GM12873 (cell line): ENCODE measurements around the gene TTC31.

Experiments
- TF ChIP-seq, protein P1 (sequence below): IDR thresholded peaks from 2 replicates; pipeline ENCODE4 v1.5.1; 2012; ENCODE audit warnings: low read depth, mild to moderate bottlenecking, moderate library complexity, low read length, control low read depth; ENCODE audit not compliant: insufficient read depth; ENCODE audit errors: missing control alignments

The TTC31 gene

DNA sequence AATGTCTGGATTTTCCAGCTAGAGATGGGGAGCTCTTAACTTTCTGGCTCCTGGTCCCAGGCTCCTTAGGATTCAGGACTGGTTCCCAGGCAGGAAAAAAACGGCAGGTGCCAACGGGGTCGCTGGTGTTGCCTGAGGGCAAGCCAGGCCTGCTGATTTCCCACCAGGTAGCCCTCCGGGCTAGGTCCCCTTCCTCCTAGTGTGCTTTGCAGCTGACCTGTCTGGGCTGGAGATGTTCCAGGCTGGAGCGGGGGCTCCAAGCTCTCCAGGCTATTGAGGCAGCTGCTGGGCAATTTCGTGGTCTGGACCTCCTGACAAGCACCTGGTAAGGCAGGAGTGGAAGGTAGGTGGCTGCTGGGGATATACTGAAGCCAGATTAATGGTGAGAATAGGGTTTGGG, 8.4 kb upstream of the TTC31 start:
- TF ChIP-seq, protein P1, sequence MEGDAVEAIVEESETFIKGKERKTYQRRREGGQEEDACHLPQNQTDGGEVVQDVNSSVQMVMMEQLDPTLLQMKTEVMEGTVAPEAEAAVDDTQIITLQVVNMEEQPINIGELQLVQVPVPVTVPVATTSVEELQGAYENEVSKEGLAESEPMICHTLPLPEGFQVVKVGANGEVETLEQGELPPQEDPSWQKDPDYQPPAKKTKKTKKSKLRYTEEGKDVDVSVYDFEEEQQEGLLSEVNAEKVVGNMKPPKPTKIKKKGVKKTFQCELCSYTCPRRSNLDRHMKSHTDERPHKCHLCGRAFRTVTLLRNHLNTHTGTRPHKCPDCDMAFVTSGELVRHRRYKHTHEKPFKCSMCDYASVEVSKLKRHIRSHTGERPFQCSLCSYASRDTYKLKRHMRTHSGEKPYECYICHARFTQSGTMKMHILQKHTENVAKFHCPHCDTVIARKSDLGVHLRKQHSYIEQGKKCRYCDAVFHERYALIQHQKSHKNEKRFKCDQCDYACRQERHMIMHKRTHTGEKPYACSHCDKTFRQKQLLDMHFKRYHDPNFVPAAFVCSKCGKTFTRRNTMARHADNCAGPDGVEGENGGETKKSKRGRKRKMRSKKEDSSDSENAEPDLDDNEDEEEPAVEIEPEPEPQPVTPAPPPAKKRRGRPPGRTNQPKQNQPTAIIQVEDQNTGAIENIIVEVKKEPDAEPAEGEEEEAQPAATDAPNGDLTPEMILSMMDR, result no peak

DNA sequence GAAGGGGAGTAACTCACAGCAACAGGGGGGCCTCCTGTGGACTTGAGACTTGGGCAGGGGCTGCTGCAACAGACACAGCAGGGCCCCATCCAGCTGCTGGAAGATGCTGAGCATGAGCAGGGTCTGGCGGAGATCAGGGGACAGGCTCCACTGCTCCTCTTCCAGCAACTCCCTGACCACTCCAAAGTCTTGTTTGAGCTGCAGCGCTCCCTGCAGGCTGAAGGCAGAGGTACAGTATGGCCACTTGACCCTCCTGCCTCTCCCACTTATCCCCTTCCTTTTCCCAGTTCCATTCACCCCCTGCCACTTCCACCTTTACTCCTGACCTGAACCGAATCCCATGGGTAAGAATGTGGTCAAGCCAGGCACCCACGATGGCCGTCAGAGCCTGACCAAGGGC, 8.0 kb upstream of the TTC31 start:
- TF ChIP-seq, protein P1, result peak; percentile 63

DNA sequence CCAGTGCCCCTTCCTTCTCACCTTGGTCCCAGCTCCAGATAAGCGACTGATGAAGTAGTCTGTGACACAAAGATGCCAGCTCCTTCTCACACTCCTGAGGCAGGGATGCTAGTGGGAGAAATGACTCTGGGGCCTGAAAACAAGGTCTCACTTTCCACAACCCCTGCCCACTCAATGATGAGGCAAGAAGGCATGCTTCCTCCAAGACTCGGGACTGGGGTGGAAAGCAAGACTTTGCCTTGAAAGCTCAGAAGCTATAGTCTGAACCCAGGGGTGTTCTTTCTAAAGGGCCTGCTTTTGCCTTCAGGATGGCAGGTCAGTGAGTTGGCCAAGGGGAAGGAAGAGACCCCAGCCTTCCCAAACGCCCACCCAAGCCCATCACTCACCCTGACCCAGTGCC, 1.4 kb upstream of the TTC31 start:
- TF ChIP-seq, protein P1, result no peak

DNA sequence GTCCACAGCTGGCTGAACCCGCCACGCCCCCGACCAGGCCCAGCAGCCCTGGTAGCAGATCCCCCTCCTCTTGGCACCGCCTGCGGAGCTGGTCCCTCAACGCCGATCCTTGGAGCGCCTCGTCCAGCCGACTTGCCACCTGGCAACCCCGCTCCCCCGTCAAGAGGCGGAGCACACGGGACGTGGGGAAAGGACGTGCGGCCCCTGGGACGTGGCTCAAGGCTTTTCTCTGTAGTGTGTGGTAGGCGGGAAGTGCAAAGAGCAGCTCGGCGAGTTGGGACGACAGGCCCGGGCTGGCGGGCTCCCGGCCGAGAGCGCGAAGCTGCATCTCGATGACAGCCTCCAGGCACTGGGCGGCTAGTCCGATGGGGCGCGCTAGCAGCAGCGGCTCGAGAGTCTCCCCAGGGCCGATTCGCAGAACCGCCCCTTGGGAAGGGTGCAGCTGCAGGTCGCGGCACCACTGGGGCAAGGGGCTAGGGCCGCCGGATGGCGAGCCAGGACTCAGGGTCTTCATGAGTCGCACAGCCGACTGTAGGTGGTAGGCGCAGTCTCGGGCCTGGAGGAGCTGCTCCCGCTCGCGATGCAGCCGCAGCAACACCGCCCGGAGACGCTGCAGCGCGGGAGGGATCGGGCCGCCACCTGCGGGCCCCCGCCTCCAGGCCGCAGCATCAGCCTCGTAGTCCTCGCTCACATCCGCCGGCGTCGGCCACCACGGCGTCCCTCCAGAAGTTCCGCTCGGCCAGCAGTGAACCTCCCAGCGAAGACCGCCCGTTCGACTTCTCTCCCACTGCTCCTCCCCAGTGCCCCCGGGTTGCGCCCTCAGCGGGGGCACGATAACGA, 700 bp upstream of the TTC31 start:
- TF ChIP-seq, protein P1, result peak; percentile 14

DNA sequence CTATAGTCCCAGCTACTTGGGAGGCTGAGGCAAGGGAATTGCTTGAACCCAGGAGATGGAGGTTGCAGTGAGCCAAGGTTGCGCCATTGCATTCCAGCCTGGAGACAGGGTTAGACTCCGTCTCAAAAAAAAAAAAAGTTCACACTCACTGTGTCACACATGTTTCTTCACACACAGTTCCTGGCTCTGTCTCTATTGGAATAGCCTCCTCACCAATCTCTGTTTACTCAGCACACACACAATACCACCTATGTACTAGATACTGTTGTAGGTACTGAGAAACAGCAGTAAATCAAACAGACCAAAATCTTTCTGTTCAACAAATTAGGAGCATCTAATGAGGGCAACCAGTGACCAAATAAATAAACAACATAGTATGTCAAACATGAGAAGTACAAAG, 3.3 kb downstream of the TTC31 start:
- TF ChIP-seq, protein P1, result no peak

DNA sequence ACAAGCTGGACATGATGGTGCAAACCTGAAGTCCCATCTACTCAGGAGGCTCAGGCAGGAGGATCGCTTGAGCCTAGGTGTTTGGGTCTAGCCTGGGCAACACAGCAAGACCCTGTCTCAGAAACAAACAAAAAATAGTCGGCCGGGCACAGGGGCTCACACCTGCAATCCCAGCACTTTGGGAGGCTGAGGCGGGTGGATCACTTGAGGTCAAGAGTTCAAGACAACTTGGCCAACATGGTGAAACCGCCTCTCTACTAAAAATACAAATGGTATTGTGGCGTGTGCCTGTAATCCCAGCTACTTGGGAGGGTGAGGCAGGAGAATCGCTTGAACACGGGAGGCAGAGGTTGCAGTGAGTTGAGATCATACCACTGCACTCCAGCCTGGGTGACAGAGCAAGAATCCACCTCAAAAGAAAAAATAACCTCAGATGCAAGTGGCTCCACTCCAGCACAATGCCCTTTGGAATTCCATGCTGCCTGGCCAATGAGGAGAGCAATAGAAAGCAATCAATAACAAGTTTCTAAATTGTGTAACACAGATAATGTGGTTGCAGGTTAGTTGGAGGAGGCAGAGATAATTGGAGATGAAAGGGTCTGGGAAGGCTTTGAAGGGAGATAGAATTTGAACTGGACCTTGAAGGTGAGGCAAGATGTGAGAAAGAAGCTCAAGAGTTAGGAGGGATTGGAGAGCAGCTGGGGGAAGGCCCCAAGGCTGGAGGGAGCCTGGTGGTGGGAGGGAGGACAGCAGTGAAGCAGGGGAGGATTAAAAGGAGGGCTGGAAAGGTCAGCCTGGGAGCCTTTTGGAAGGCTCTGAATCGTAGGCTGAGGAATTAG, 6.0 kb downstream of the TTC31 start:
- TF ChIP-seq, protein P1, result no peak

DNA sequence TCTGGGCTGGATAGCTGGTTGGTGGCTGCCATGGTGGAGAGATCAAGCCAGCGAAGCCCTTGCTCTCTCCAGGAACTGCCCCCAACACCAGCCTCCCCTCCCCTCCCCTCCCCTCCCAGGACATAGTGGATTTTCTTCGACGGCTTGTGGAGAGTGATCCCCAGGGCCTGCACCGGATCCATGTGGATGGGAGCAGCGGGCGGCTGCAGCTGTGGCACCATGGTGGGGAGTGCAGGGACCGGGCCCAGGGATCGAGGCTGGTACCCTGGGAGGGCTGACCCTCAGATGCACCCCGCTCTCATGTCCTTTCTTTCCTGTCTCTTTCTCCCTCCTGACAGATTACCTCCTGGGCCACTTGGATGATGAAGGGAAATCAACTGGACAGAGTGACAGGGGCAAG, 7.0 kb downstream of the TTC31 start:
- TF ChIP-seq, protein P1, result no peak
